Adipocyte (in vitro differentiated cells): ENCODE measurements around the gene SHANK2.

Experiments
- DNase-seq: peaks from one replicate; pipeline ENCODE4 v3.0.0-alpha.2; 2015; ENCODE audit warnings: low read depth
- H3K27me3 ChIP-seq: replicated peaks from 2 replicates; pipeline ENCODE4 v1.7.0; 2013; ENCODE audit warnings: mild to moderate bottlenecking, low read length, moderate library complexity; ENCODE audit not compliant: control insufficient read depth, insufficient read depth
- H3K36me3 ChIP-seq: 2 replicates; pipeline ENCODE4 v1.7.0; 2013; ENCODE audit warnings: low read length, mild to moderate bottlenecking, moderate library complexity; ENCODE audit not compliant: control insufficient read depth, insufficient read depth, severe bottlenecking
- H3K4me1 ChIP-seq: 2 replicates; pipeline ENCODE4 v1.7.0; 2013; ENCODE audit warnings: mild to moderate bottlenecking, low read length, moderate library complexity; ENCODE audit not compliant: control insufficient read depth, insufficient read depth
- H3K4me3 ChIP-seq: 2 replicates; pipeline ENCODE4 v1.7.0; 2013; ENCODE audit warnings: mild to moderate bottlenecking, low read length, moderate library complexity
- H3K9ac ChIP-seq: 2 replicates; pipeline ENCODE4 v1.7.0; 2013; ENCODE audit warnings: mild to moderate bottlenecking, low read length, moderate library complexity
- H3K9me3 ChIP-seq: 2 replicates; pipeline ENCODE4 v1.7.0; 2013; ENCODE audit warnings: mild to moderate bottlenecking, low read length, moderate library complexity; ENCODE audit not compliant: control insufficient read depth

SHANK2 gene

GRCh38 chr11:71249301-71249700 lies 3.1 kb downstream of the SHANK2 start:
- no peaks in the 10 kb centered on the region for H3K27me3 ChIP-seq
- H3K9me3 ChIP-seq, result no peaks in the 10 kb centered on the region
- no peak overlapping the region for H3K4me3 ChIP-seq
- peaks cover 34% of the 10 kb centered on the region for H3K4me1 ChIP-seq
- H3K9ac ChIP-seq, result no peak overlapping the region
- H3K36me3 ChIP-seq, result no peaks in the 10 kb centered on the region
- no peak for DNase-seq

- no peak overlapping the region for H3K4me3 ChIP-seq
- no peaks in the 10 kb centered on the region for H3K9me3 ChIP-seq
- no peak overlapping the region for H3K9ac ChIP-seq
- H3K36me3 ChIP-seq, result no peaks in the 10 kb centered on the region
- DNase-seq, result no peak
- H3K4me1 ChIP-seq, result peaks cover 27% of the 10 kb centered on the region
- no peaks in the 10 kb centered on the region for H3K27me3 ChIP-seq
Measured at GRCh38 chr11:71248656-71249055, 3.7 kb downstream of the SHANK2 start.

GRCh38 chr11:71248251-71248570 lies 4.2 kb downstream of the SHANK2 start:
- Histone ChIP-seq H3K9me3 (no peaks in the 10 kb centered on the region), H3K4me3 (no peak overlapping the region), H3K4me1 (peaks cover 24% of the 10 kb centered on the region), H3K9ac (no peak overlapping the region), H3K27me3 (no peaks in the 10 kb centered on the region), H3K36me3 (no peaks in the 10 kb centered on the region)
- no peak for DNase-seq

- peaks cover 22% of the 10 kb centered on the region for H3K4me1 ChIP-seq
- no peaks in the 10 kb centered on the region for H3K9me3 ChIP-seq
- H3K9ac ChIP-seq, result no peak overlapping the region
- H3K36me3 ChIP-seq, result no peaks in the 10 kb centered on the region
- H3K4me3 ChIP-seq, result no peak overlapping the region
- DNase-seq, result no peak
- H3K27me3 ChIP-seq, result no peaks in the 10 kb centered on the region
Measured at GRCh38 chr11:71247551-71248250, 4.7 kb downstream of the SHANK2 start.

GRCh38 chr11:71246559-71246958 lies 5.8 kb downstream of the SHANK2 start:
- Histone ChIP-seq H3K9me3 (no peaks in the 10 kb centered on the region), H3K4me1 (peaks cover 21% of the 10 kb centered on the region), H3K4me3 (no peak overlapping the region), H3K27me3 (no peaks in the 10 kb centered on the region), H3K9ac (no peak overlapping the region), H3K36me3 (no peaks in the 10 kb centered on the region)
- no peak for DNase-seq

- Histone ChIP-seq H3K36me3 (no peaks in the 10 kb centered on the region), H3K9ac (no peak overlapping the region), H3K27me3 (no peaks in the 10 kb centered on the region), H3K4me3 (no peak overlapping the region), H3K9me3 (no peaks in the 10 kb centered on the region), H3K4me1 (peaks cover 25% of the 10 kb centered on the region)
- no peak for DNase-seq
Measured at GRCh38 chr11:71245601-71246391, 6.6 kb downstream of the SHANK2 start.

GRCh38 chr11:71244116-71244810 lies 8.1 kb downstream of the SHANK2 start:
- Histone ChIP-seq H3K9me3 (no peaks in the 10 kb centered on the region), H3K4me1 (peaks cover 27% of the 10 kb centered on the region), H3K36me3 (no peaks in the 10 kb centered on the region), H3K4me3 (no peak overlapping the region), H3K27me3 (no peaks in the 10 kb centered on the region), H3K9ac (no peak overlapping the region)
- DNase-seq, result peak; percentile 50

GRCh38 chr11:71242391-71242790 lies 10.0 kb downstream of the SHANK2 start:
- no peaks in the 10 kb centered on the region for H3K36me3 ChIP-seq
- DNase-seq, result no peak
- H3K9me3 ChIP-seq, result no peaks in the 10 kb centered on the region
- peaks cover 18% of the 10 kb centered on the region for H3K4me1 ChIP-seq
- H3K4me3 ChIP-seq, result no peak overlapping the region
- no peaks in the 10 kb centered on the region for H3K27me3 ChIP-seq
- H3K9ac ChIP-seq, result no peak overlapping the region

GRCh38 chr11:71241721-71242259 lies 10.6 kb downstream of the SHANK2 start:
- peaks cover 14% of the 10 kb centered on the region for H3K4me1 ChIP-seq
- H3K27me3 ChIP-seq, result no peaks in the 10 kb centered on the region
- H3K9me3 ChIP-seq, result no peaks in the 10 kb centered on the region
- peak overlapping the region; percentile 75 for H3K4me3 ChIP-seq
- H3K9ac ChIP-seq, result no peak overlapping the region
- no peak for DNase-seq
- H3K36me3 ChIP-seq, result no peaks in the 10 kb centered on the region

- no peaks in the 10 kb centered on the region for H3K27me3 ChIP-seq
- peaks cover 14% of the 10 kb centered on the region for H3K4me1 ChIP-seq
- peak; percentile 88 for DNase-seq
Measured at GRCh38 chr11:71240865-71241691, 11.3 kb downstream of the SHANK2 start.

More at GRCh38 chr11:71240865-71241691, 11.3 kb downstream of the SHANK2 start:
- Histone ChIP-seq H3K4me3 (peak overlapping the region; percentile 75), H3K9ac (peak overlapping the region; percentile 45), H3K36me3 (no peaks in the 10 kb centered on the region), H3K9me3 (no peaks in the 10 kb centered on the region)
